GM21529 (cell line): ENCODE results near the gene TNFSF4.
"Not testable (repeated sequence)": the region's sequence is repeated elsewhere in the genome, so short reads cannot be mapped to it uniquely, and the experiment has no call there.

Experiments used
- ATAC-seq: cut with Tn5 transposase; IDR thresholded peaks from one replicate; pipeline ENCODE4 v1.9.1; 2021; ENCODE audit not compliant: unreplicated experiment

The TNFSF4 gene

GRCh38 chr1:173206816-173207568, at the start of gene TNFSF4:
TNFSF4 (minus strand) TSS chr1:173207331; CDS start chr1:173207176, 155 bp downstream.
- no peak for ATAC-seq

GRCh38 chr1:173255214-173255813, 48.2 kb upstream of the TNFSF4 start:
- no peak for ATAC-seq

- ATAC-seq: no peak
Observed at GRCh38 chr1:173253046-173253445, 45.9 kb upstream of the TNFSF4 start.

GRCh38 chr1:173249349-173249748, 42.2 kb upstream of the TNFSF4 start:
- no peak for ATAC-seq

GRCh38 chr1:173248247-173248940, 41.3 kb upstream of the TNFSF4 start:
- ATAC-seq: no peak

- no peak for ATAC-seq
Observed at GRCh38 chr1:173245892-173246291, 38.8 kb upstream of the TNFSF4 start.

- ATAC-seq: no peak
Observed at GRCh38 chr1:173243300-173243699, 36.2 kb upstream of the TNFSF4 start.

- peak; percentile 61 for ATAC-seq
Observed at GRCh38 chr1:173241528-173242347, 34.6 kb upstream of the TNFSF4 start.

GRCh38 chr1:173240609-173241008, 33.5 kb upstream of the TNFSF4 start:
- ATAC-seq: no peak

GRCh38 chr1:173239058-173239457, 31.9 kb upstream of the TNFSF4 start:
- no peak for ATAC-seq

- no peak for ATAC-seq
Observed at GRCh38 chr1:173234899-173235298, 27.8 kb upstream of the TNFSF4 start.

- not testable (repeated sequence) for ATAC-seq
Observed at GRCh38 chr1:173234434-173234833, 27.3 kb upstream of the TNFSF4 start.

- not testable (repeated sequence) for ATAC-seq
Observed at GRCh38 chr1:173229031-173229430, 21.9 kb upstream of the TNFSF4 start.

GRCh38 chr1:173224949-173225348, 17.8 kb upstream of the TNFSF4 start:
- no peak for ATAC-seq

GRCh38 chr1:173224280-173224892, 17.3 kb upstream of the TNFSF4 start:
- no peak for ATAC-seq

GRCh38 chr1:173223031-173223380, 15.9 kb upstream of the TNFSF4 start:
- no peak for ATAC-seq

- no peak for ATAC-seq
Observed at GRCh38 chr1:173222149-173223030, 15.3 kb upstream of the TNFSF4 start.

GRCh38 chr1:173220157-173220556, 13.0 kb upstream of the TNFSF4 start:
- ATAC-seq: no peak

- ATAC-seq: no peak
Observed at GRCh38 chr1:173213665-173214064, 6.5 kb upstream of the TNFSF4 start.

- peak; percentile 85 for ATAC-seq
Observed at GRCh38 chr1:173212952-173213491, 5.9 kb upstream of the TNFSF4 start.
